Calu3 (cell line): ENCODE results near the gene CD302. TPM values are rescaled to one million over a fixed set of nuclear protein-coding genes. Genes with fewer than 3 reads are reported as not detected.
"Not testable (repeated sequence)": the region's sequence is repeated elsewhere in the genome, so short reads cannot be mapped to it uniquely, and the experiment has no call there.

Source experiments
- BruUV-seq: library from RNA; stranded (reverse); fragments of 400-500 nt; replicated peaks from 2 replicates; lab custom pipeline; 2021; lab: Mats Ljungman, UMichigan
- CTCF ChIA-PET: fragments of 300-600 bp; sonication (Branson Sonifier 250); formaldehyde crosslinking; loops from one replicate; lab custom pipeline; 2022; ENCODE audit warnings: antibody characterized with exemption; lab: Charles Lee
- DNase-seq: peaks from one replicate; pipeline ENCODE4 v3.0.0; 2022
- H3K27ac Mint-ChIP-seq: one replicate; pipeline ENCODE4 v1.8.0; 2022; ENCODE audit warnings: mixed read lengths; ENCODE audit not compliant: unreplicated experiment
- H3K27me3 Mint-ChIP-seq: one replicate; pipeline ENCODE4 v1.8.0; 2022; ENCODE audit warnings: mixed read lengths; ENCODE audit not compliant: unreplicated experiment
- H3K36me3 Mint-ChIP-seq: one replicate; pipeline ENCODE4 v1.8.0; 2022; ENCODE audit warnings: mild to moderate bottlenecking, moderate library complexity, mixed read lengths; ENCODE audit not compliant: insufficient read depth, unreplicated experiment
- H3K4me1 Mint-ChIP-seq: one replicate; pipeline ENCODE4 v1.8.0; 2022; ENCODE audit warnings: mild to moderate bottlenecking, low read depth, mixed read lengths; ENCODE audit not compliant: unreplicated experiment
- H3K4me3 Mint-ChIP-seq: one replicate; pipeline ENCODE4 v1.8.0; 2022; ENCODE audit warnings: mild to moderate bottlenecking, low read depth, moderate library complexity, mixed read lengths; ENCODE audit not compliant: unreplicated experiment
- H3K9me3 Mint-ChIP-seq: one replicate; pipeline ENCODE4 v1.8.0; 2022; ENCODE audit warnings: low read depth, mixed read lengths; ENCODE audit not compliant: unreplicated experiment
- intact Hi-C: fragments of 100-400 bp; cut with micrococcal nuclease; formaldehyde crosslinking; loops from one replicate; pipeline ENCODE4 v1.10.0; 2022; ENCODE audit not compliant: unreplicated experiment
- total RNA-seq: library from RNA; stranded (reverse); gene quantifications from 2 replicates; pipeline ENCODE4 v1.2.3, GENCODE V29; 2022
- TF ChIP-seq, protein P1 (sequence below): fragments of 200-600 bp; IDR thresholded peaks from one replicate; pipeline ENCODE4 v1.8.0; 2022; ENCODE audit warnings: antibody characterized with exemption; ENCODE audit not compliant: unreplicated experiment

Gene CD302
- total RNA-seq, 1 experiment from 2014 or later, result 5.4 TPM

DNA sequence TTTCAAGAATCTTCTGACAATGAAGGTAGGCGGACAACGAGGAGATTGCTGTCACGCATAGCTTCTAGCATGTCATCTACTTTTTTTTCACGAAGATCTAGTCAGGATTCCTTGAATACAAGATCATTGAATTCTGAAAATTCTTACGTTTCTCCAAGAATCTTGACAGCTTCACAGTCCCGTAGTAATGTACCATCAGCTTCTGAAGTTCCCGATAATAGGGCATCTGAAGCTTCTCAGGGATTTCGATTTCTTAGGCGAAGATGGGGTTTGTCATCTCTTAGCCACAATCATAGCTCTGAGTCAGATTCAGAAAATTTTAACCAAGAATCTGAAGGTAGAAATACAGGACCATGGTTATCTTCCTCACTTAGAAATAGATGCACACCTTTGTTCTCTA is 49.9 kb downstream of the CD302 start:
- CTCF ChIA-PET, result no interaction called here
- intact Hi-C loops, result no loop called here
- Mint-ChIP-seq H3K4me3 (no peak overlapping the region), H3K4me1 (no peaks in the 10 kb centered on the region), H3K9me3 (no peaks in the 10 kb centered on the region), H3K36me3 (peaks cover 42% of the 10 kb centered on the region), H3K27ac (no peak overlapping the region), H3K27me3 (no peaks in the 10 kb centered on the region)
- TSS peak; percentile 15 for BruUV-seq
- DNase-seq, result no peak
- TF ChIP-seq, protein P1, sequence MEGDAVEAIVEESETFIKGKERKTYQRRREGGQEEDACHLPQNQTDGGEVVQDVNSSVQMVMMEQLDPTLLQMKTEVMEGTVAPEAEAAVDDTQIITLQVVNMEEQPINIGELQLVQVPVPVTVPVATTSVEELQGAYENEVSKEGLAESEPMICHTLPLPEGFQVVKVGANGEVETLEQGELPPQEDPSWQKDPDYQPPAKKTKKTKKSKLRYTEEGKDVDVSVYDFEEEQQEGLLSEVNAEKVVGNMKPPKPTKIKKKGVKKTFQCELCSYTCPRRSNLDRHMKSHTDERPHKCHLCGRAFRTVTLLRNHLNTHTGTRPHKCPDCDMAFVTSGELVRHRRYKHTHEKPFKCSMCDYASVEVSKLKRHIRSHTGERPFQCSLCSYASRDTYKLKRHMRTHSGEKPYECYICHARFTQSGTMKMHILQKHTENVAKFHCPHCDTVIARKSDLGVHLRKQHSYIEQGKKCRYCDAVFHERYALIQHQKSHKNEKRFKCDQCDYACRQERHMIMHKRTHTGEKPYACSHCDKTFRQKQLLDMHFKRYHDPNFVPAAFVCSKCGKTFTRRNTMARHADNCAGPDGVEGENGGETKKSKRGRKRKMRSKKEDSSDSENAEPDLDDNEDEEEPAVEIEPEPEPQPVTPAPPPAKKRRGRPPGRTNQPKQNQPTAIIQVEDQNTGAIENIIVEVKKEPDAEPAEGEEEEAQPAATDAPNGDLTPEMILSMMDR, result no peak

DNA sequence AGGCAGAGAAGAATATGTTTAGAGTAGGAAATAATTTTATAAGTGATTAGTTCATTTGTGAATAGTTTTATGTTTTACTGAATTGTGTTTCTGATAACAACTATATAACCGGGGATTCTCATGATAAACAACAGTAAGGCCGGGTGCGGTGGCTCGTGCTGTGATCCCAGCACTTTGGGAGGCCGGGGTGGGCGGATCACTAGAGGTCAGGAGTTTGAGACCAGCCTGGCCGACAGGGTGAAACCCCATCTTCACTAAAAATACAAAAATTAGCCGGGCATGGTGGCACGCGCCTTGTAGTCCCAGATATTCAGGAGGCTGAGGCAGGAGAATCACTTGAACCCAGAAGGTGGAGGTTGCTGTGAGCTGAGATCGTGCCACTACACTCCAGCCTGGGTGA is 52.8 kb downstream of the CD302 start:
- intact Hi-C loops, H3K9me3 Mint-ChIP-seq, H3K4me1 Mint-ChIP-seq, BruUV-seq, H3K27ac Mint-ChIP-seq, DNase-seq, H3K27me3 Mint-ChIP-seq, CTCF ChIA-PET, H3K4me3 Mint-ChIP-seq: not testable (repeated sequence)
- H3K36me3 Mint-ChIP-seq, result peaks cover 51% of the 10 kb centered on the region

DNA sequence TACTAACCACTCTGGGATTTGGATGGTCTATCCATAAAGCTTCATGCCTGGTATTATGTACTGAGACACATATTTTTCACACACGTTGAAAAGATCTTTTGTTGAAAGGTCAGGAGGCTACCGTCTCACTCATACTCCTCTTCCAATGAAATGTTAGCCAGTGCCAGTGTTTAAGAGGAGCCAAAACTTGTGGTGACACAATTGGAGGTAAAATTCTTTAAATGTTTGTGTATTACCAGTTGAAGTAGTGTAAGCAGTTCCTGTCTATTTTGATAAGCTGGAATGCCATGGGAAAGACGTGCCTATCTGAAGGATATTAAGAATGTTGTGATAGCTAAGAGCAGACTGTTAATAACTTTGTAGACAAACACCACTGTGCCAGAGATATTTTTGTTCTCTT is 53.6 kb downstream of the CD302 start:
- Mint-ChIP-seq H3K4me3 (no peak overlapping the region), H3K36me3 (peaks cover 57% of the 10 kb centered on the region), H3K4me1 (no peaks in the 10 kb centered on the region), H3K27ac (no peak overlapping the region), H3K9me3 (no peaks in the 10 kb centered on the region), H3K27me3 (no peaks in the 10 kb centered on the region)
- intact Hi-C loops, result no loop called here
- no peak for DNase-seq
- TF ChIP-seq, protein P1, result no peak
- no TSS peak for BruUV-seq
- CTCF ChIA-PET, result interaction anchor here (0.5 kb wide), 1 partner anchor 657 kb away, joined by 4 read pairs; no protein-coding TSS in a partner anchor

GRCh38 chr2:159742846-159743245 is 55.2 kb downstream of the CD302 start:
- Mint-ChIP-seq H3K27me3 (no peaks in the 10 kb centered on the region), H3K4me3 (no peak overlapping the region), H3K36me3 (peaks cover 44% of the 10 kb centered on the region), H3K27ac (no peak overlapping the region), H3K4me1 (no peaks in the 10 kb centered on the region), H3K9me3 (no peaks in the 10 kb centered on the region)
- no TSS peak for BruUV-seq
- intact Hi-C loops, result no loop called here
- CTCF ChIA-PET, result no interaction called here
- no peak for DNase-seq
- TF ChIP-seq, protein P1, result no peak

GRCh38 chr2:159738509-159739390 is 59.3 kb downstream of the CD302 start:
- no peak for DNase-seq

More at GRCh38 chr2:159738509-159739390, 59.3 kb downstream of the CD302 start:
- Mint-ChIP-seq H3K27ac (no peak overlapping the region), H3K36me3 (peaks cover 52% of the 10 kb centered on the region), H3K9me3 (no peaks in the 10 kb centered on the region), H3K27me3 (no peaks in the 10 kb centered on the region), H3K4me3 (no peak overlapping the region), H3K4me1 (no peaks in the 10 kb centered on the region)
- intact Hi-C loops, result no loop called here
- TF ChIP-seq, protein P1, result no peak
- CTCF ChIA-PET, result no interaction called here
- BruUV-seq, result no TSS peak
